Fibroblast of the aortic adventitia (primary cell): ENCODE results near the gene ANO2. TPM values are rescaled to one million over a fixed set of nuclear protein-coding genes. Genes with fewer than 3 reads are reported as not detected.

Source experiments
- DNase-seq: peaks from one replicate; pipeline ENCODE4 v3.0.0-alpha.2; 2010; ENCODE audit warnings: low read depth
- H3K4me3 ChIP-seq: 2 replicates; pipeline ENCODE4 v1.5.1; 2011; ENCODE audit warnings: low read depth, mild to moderate bottlenecking, control low read depth, low read length, moderate library complexity
- total RNA-seq: library from RNA; depleted of rRNA; stranded (reverse); fragments of >200 nt; gene quantifications from 2 replicates; pipeline ENCODE4 v1.2.3, GENCODE V29; 2012; ENCODE audit warnings: low replicate concordance
- TF ChIP-seq, protein P1 (sequence below): IDR thresholded peaks from 2 replicates; pipeline ENCODE4 v1.5.1; 2011; ENCODE audit warnings: mild to moderate bottlenecking, low read length, control low read depth, inconsistent platforms; ENCODE audit not compliant: insufficient read depth

The ANO2 gene
- total RNA-seq, 1 donor: not detected

DNA sequence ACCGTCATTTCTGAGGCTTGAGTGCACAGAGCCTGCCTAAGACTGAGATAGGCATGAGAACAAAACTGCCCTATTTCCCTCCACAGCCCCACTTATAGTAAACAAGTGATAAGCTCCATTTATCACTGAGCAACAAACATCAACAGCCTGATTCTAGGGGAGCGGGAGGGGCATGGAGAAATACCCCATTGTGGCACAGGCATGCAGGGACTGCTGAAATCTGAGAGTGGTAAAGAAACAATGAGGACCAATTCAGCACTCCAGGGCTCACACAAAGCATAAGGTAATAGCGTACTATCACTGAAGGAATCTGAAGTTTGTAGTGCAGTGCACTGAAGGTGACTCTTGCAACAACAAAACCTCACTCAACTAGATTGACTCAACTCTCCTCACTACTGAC is 186.7 kb downstream of the ANO2 start:
- DNase-seq: no peak
- TF ChIP-seq, protein P1, sequence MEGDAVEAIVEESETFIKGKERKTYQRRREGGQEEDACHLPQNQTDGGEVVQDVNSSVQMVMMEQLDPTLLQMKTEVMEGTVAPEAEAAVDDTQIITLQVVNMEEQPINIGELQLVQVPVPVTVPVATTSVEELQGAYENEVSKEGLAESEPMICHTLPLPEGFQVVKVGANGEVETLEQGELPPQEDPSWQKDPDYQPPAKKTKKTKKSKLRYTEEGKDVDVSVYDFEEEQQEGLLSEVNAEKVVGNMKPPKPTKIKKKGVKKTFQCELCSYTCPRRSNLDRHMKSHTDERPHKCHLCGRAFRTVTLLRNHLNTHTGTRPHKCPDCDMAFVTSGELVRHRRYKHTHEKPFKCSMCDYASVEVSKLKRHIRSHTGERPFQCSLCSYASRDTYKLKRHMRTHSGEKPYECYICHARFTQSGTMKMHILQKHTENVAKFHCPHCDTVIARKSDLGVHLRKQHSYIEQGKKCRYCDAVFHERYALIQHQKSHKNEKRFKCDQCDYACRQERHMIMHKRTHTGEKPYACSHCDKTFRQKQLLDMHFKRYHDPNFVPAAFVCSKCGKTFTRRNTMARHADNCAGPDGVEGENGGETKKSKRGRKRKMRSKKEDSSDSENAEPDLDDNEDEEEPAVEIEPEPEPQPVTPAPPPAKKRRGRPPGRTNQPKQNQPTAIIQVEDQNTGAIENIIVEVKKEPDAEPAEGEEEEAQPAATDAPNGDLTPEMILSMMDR: no peak
- H3K4me3 ChIP-seq: no peak overlapping the region

DNA sequence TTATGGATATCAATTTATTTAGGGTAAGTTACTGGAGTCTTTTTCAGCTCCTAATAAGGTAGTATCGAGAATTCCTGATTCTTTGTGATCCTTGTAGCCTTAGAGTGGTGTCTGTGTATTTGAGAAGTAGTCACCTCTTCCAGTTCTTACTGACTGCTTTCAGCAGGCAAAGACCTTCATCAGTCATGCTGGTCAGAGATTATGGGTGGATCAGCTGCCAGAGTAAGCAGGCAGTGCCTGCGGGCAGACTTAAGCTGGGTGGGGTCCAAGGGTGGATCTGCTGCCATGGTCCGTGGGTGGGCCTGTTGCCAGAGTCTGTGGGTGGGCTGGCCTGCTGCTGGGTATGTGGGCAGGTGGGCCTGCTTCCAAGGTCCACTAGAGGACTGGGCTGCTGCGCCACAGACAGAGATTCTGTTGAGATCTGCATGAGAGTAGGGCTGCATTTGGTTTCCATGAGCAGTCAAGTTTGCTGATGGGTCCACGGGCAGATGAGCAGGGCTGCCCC is 188.7 kb downstream of the ANO2 start:
- H3K4me3 ChIP-seq: no peak overlapping the region
- DNase-seq: no peak
- TF ChIP-seq, protein P1: no peak

DNA sequence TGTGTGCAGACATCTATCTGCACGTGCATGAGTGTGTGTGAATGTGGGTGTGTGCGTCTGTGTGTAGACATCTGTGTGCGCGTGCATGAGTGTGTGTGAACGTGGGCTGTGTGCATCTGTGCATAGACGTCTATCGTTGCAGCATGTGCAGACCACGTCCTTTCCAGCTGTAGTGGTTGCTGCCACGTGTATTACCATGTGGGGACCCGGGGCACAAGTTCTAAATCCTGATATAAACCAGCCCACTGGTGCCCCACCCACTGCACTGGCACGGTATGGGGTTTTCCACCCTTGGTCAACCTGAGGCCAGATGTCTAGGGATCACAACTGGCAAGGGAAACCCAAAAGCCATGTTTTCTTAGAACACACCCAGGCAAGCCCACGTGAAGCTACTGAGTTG is 197.0 kb downstream of the ANO2 start:
- TF ChIP-seq, protein P1: no peak
- no peak overlapping the region for H3K4me3 ChIP-seq
- no peak for DNase-seq

DNA sequence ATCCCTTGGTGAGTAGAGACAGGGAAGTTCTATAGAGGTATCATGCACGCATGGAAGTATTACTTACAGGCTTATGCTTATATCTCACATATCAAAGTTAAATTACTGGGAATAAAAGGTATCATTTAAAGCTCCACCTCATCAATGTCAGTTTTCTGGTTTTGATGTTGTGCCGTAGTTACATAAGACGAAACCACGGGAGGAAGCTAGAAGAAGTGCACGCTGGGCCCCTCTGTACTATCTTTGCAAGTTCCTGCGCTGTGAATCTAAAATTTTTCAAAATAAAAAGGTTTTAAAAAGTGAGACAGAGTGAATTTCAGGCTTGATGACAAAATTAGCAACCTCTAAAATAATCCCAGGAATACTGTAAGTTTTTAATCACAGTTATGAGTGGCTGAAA is 198.1 kb downstream of the ANO2 start:
- H3K4me3 ChIP-seq: no peak overlapping the region
- DNase-seq: no peak
- TF ChIP-seq, protein P1: no peak

GRCh38 chr12:5746036-5746908 is 198.8 kb downstream of the ANO2 start:
- no peak for DNase-seq
- TF ChIP-seq, protein P1: no peak
- no peak overlapping the region for H3K4me3 ChIP-seq

GRCh38 chr12:5745251-5745888 is 199.7 kb downstream of the ANO2 start:
- TF ChIP-seq, protein P1: peak; percentile 59
- peak; percentile 25 for DNase-seq
- no peak overlapping the region for H3K4me3 ChIP-seq
